PC-3 (cell line): ENCODE results near the gene SNAPC1. TPM values are rescaled to one million over a fixed set of nuclear protein-coding genes. Genes with fewer than 3 reads are reported as not detected.
A peak's percentile ranks its signal among the peaks of the same experiment; 100 is the strongest.

Experiments
- ATAC-seq: fragments of 200-7000 bp; cut with Tn5 transposase; 2 replicates; pipeline ENCODE4 v1.9.1; 2020; ENCODE audit warnings: mild to moderate bottlenecking, moderate library complexity
- BruUV-seq: library from RNA; stranded (reverse); fragments of 400-500 nt; replicated peaks from 2 replicates; lab custom pipeline; 2021; lab: Mats Ljungman, UMichigan
- CTCF ChIA-PET: fragments of 300-600 bp; sonication (Branson Sonifier 250); formaldehyde crosslinking; loops from one replicate; lab custom pipeline; 2022; ENCODE audit warnings: antibody characterized with exemption; lab: Charles Lee
- POLR2A ChIA-PET: fragments of 300-600 bp; sonication (Branson Sonifier 250); formaldehyde crosslinking; loops from one replicate; lab custom pipeline; 2022; ENCODE audit warnings: antibody characterized with exemption; ENCODE audit not compliant: unreplicated experiment; lab: Charles Lee
- DNase-seq: peaks from one replicate; pipeline ENCODE4 v3.0.0-alpha.2; 2015
- H2AFZ ChIP-seq: fragments of 300-600 bp; sonication (generic); 2 replicates; pipeline ENCODE4 v1.6.0; 2016; ENCODE audit warnings: antibody characterized with exemption, low read length
- H3F3A ChIP-seq: fragments of 300-600 bp; sonication (generic); one replicate; pipeline ENCODE4 v1.6.0; 2017; ENCODE audit warnings: antibody characterized with exemption, low read length, control low read depth, mild to moderate bottlenecking; ENCODE audit not compliant: unreplicated experiment
- H3K27ac ChIP-seq: fragments of 300-600 bp; sonication (generic); 2 replicates; pipeline ENCODE4 v1.5.1; 2016; ENCODE audit warnings: mild to moderate bottlenecking, low read length
- H3K27me3 ChIP-seq: fragments of 300-600 bp; sonication (generic); 2 replicates; pipeline ENCODE4 v1.6.1; 2016; ENCODE audit warnings: low read length, mixed read lengths
- H3K36me3 ChIP-seq: fragments of 300-600 bp; sonication (generic); 2 replicates; pipeline ENCODE4 v1.6.1; 2016; ENCODE audit warnings: low read depth, mixed run types, low read length, mixed read lengths
- H3K4me1 ChIP-seq: fragments of 300-600 bp; sonication (generic); 2 replicates; pipeline ENCODE4 v1.5.1; 2016; ENCODE audit warnings: low read length; ENCODE audit not compliant: insufficient read depth
- H3K4me2 ChIP-seq: fragments of 300-600 bp; sonication (generic); 2 replicates; pipeline ENCODE4 v1.6.0; 2016; ENCODE audit warnings: low read length
- H3K4me3 ChIP-seq: fragments of 300-600 bp; sonication (generic); 2 replicates; pipeline ENCODE4 v1.5.1; 2016; ENCODE audit warnings: mild to moderate bottlenecking, low read length, mixed read lengths
- H3K79me2 ChIP-seq: fragments of 300-600 bp; sonication (generic); 2 replicates; pipeline ENCODE4 v1.6.1; 2017; ENCODE audit warnings: low read length, mixed read lengths
- H3K9ac ChIP-seq: fragments of 300-600 bp; sonication (generic); 2 replicates; pipeline ENCODE4 v1.6.0; 2016; ENCODE audit warnings: mild to moderate bottlenecking, low read length
- H3K9me2 ChIP-seq: fragments of 300-600 bp; sonication (generic); replicated peaks from 2 replicates; pipeline ENCODE4 v1.6.1; 2016; ENCODE audit warnings: mixed run types, low read length, mixed read lengths
- H3K9me3 ChIP-seq: fragments of 300-600 bp; sonication (generic); 2 replicates; pipeline ENCODE4 v1.6.1; 2016; ENCODE audit warnings: low read length, mixed read lengths
- H4K20me1 ChIP-seq: fragments of 300-600 bp; sonication (generic); 2 replicates; pipeline ENCODE4 v1.6.1; 2016; ENCODE audit warnings: low read length, mixed read lengths
- EZH2 ChIP-seq: fragments of 300-600 bp; sonication (generic); IDR thresholded peaks from one replicate; pipeline ENCODE4 v1.6.1; 2017; ENCODE audit warnings: antibody characterized with exemption, mild to moderate bottlenecking, low read length; ENCODE audit not compliant: unreplicated experiment
- EZH2phosphoT487 ChIP-seq: fragments of 300-600 bp; sonication (generic); IDR thresholded peaks from 2 replicates; pipeline ENCODE4 v1.6.1; 2018; ENCODE audit warnings: mild to moderate bottlenecking, antibody characterized with exemption, low read length, borderline replicate concordance
- intact Hi-C: fragments of 100-400 bp; cut with micrococcal nuclease; formaldehyde crosslinking; loops from 2 replicates; pipeline ENCODE4 v1.9.0; 2023
- total RNA-seq: library from RNA; depleted of rRNA; stranded (reverse); fragments of >200 nt; gene quantifications from 2 replicates; pipeline ENCODE4 v1.2.3, GENCODE V29; 2014
- TF ChIP-seq, protein P1 (sequence below): fragments of 300-600 bp; sonication (generic); conservative IDR thresholded peaks from 2 replicates; pipeline ENCODE4 v1.5.1; 2017; ENCODE audit warnings: antibody characterized with exemption, low read depth, mild to moderate bottlenecking, low read length

SNAPC1 gene
- total RNA-seq, 1 experiment from 2014 or later: 26.7 TPM

DNA sequence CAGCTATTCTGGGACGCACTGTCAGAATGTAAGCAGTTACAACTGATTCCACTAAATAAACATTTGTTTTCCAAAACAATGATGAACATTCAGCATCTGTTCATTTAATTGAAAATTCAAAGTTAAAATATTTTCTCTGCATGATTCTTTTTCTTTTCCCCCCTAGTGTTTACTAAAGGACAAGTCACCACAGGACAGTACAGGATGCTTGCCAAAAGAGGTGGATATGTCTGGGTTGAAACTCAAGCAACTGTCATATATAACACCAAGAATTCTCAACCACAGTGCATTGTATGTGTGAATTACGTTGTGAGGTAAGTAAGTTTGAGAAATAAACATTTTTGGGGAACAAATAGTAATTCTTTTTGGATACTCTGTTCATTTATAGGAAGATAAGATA, 28.2 kb upstream of the SNAPC1 start:
- Histone ChIP-seq H3K9ac (no peak overlapping the region), H3K79me2 (peaks cover 86% of the 10 kb centered on the region), H3K27ac (no peak overlapping the region), H2AFZ (no peak overlapping the region), H3K27me3 (no peaks in the 10 kb centered on the region), H3K9me3 (no peaks in the 10 kb centered on the region), H3K4me3 (no peak overlapping the region), H3K9me2 (no peaks in the 10 kb centered on the region), H4K20me1 (peaks cover 46% of the 10 kb centered on the region), H3K4me1 (peaks cover 21% of the 10 kb centered on the region), H3K4me2 (no peak overlapping the region), H3K36me3 (peaks cover 87% of the 10 kb centered on the region), H3F3A (peaks cover 56% of the 10 kb centered on the region)
- ChIA-PET CTCF (no interaction called here), POLR2A (interaction anchor here (0.7 kb wide), 1 partner anchor 16 kb away, joined by 4 read pairs; no protein-coding TSS in a partner anchor)
- TF ChIP-seq EZH2 (no peak), EZH2phosphoT487 (no peak)
- TF ChIP-seq, protein P1, sequence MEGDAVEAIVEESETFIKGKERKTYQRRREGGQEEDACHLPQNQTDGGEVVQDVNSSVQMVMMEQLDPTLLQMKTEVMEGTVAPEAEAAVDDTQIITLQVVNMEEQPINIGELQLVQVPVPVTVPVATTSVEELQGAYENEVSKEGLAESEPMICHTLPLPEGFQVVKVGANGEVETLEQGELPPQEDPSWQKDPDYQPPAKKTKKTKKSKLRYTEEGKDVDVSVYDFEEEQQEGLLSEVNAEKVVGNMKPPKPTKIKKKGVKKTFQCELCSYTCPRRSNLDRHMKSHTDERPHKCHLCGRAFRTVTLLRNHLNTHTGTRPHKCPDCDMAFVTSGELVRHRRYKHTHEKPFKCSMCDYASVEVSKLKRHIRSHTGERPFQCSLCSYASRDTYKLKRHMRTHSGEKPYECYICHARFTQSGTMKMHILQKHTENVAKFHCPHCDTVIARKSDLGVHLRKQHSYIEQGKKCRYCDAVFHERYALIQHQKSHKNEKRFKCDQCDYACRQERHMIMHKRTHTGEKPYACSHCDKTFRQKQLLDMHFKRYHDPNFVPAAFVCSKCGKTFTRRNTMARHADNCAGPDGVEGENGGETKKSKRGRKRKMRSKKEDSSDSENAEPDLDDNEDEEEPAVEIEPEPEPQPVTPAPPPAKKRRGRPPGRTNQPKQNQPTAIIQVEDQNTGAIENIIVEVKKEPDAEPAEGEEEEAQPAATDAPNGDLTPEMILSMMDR: peak; percentile 38
- ATAC-seq (peak; percentile 60), DNase-seq (peak; percentile 66)
- no TSS peak for BruUV-seq
- intact Hi-C loops: loop anchor here (5.0 kb wide), 1 partner anchor 103 kb away; no protein-coding TSS in a partner anchor

DNA sequence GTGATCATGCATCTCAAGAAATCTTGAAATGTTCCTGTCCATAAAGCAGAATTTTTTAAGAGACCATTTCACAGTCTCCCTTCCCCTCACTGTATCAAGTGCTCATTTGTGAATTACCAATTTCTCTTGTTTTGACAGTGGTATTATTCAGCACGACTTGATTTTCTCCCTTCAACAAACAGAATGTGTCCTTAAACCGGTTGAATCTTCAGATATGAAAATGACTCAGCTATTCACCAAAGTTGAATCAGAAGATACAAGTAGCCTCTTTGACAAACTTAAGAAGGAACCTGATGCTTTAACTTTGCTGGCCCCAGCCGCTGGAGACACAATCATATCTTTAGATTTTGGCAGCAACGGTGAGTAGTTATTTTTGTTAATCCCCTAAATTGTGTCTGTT, 25.5 kb upstream of the SNAPC1 start:
- peaks cover 84% of the 10 kb centered on the region for H3K79me2 ChIP-seq
- ATAC-seq (peak; percentile 25), DNase-seq (peak; percentile 50)
- TF ChIP-seq EZH2phosphoT487: no peak
- TF ChIP-seq, protein P1: no peak
- TF ChIP-seq EZH2: no peak
- no peak overlapping the region for H3K4me3 ChIP-seq
- ChIA-PET CTCF (no interaction called here), POLR2A (interaction anchor here (0.6 kb wide), 1 partner anchor 28 kb away, joined by 5 read pairs; no protein-coding TSS in a partner anchor)
- peak overlapping the region; percentile 1; the same call in 1 of the 2 replicates for H3K4me2 ChIP-seq
- peaks cover 15% of the 10 kb centered on the region for H3K4me1 ChIP-seq
- H4K20me1 ChIP-seq: peaks cover 40% of the 10 kb centered on the region
- H3F3A ChIP-seq: peaks cover 50% of the 10 kb centered on the region
- H3K9me3 ChIP-seq: no peaks in the 10 kb centered on the region
- H3K27ac ChIP-seq: peak overlapping the region; percentile 13
- no peak overlapping the region for H3K9ac ChIP-seq
- H3K9me2 ChIP-seq: no peaks in the 10 kb centered on the region
- H3K36me3 ChIP-seq: peaks cover 88% of the 10 kb centered on the region
- intact Hi-C loops: no loop called here
- H2AFZ ChIP-seq: no peak overlapping the region
- H3K27me3 ChIP-seq: no peaks in the 10 kb centered on the region
- no TSS peak for BruUV-seq

DNA sequence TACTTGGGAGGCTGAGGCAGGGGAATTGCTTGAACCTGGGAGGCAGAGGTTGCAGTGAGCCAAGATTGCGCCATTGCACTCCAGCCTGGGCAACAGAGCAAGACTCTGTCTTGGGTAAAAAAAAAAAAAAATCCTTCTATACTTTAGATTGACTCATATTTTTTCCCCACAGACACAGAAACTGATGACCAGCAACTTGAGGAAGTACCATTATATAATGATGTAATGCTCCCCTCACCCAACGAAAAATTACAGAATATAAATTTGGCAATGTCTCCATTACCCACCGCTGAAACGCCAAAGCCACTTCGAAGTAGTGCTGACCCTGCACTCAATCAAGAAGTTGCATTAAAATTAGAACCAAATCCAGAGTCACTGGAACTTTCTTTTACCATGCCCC, 24.3 kb upstream of the SNAPC1 start:
- ChIA-PET POLR2A (no interaction called here), CTCF (no interaction called here)
- no peak for DNase-seq
- Histone ChIP-seq H4K20me1 (peaks cover 38% of the 10 kb centered on the region), H3K27ac (no peak overlapping the region), H3K79me2 (peaks cover 85% of the 10 kb centered on the region), H3F3A (peaks cover 52% of the 10 kb centered on the region), H3K4me1 (peaks cover 15% of the 10 kb centered on the region), H3K27me3 (no peaks in the 10 kb centered on the region), H3K4me2 (no peak overlapping the region), H3K4me3 (no peak overlapping the region), H3K9me3 (no peaks in the 10 kb centered on the region), H3K36me3 (peaks cover 88% of the 10 kb centered on the region), H3K9me2 (no peaks in the 10 kb centered on the region), H3K9ac (no peak overlapping the region), H2AFZ (no peak overlapping the region)
- TF ChIP-seq EZH2 (no peak), EZH2phosphoT487 (no peak)
- no TSS peak for BruUV-seq
- no peak for ATAC-seq
- intact Hi-C loops: no loop called here
